Measurements from ENCODE around the gene MOGAT2. TPM values are rescaled to one million over a fixed set of nuclear protein-coding genes. Genes with fewer than 3 reads are reported as not detected.
"Not testable (repeated sequence)": the region's sequence is repeated elsewhere in the genome, so short reads cannot be mapped to it uniquely, and the experiment has no call there.

MOGAT2 gene
- total RNA-seq, 3 donors from 2014 or later (not counting 1 experiment from before 2014, with no cell fraction given), result not detected

DNA sequence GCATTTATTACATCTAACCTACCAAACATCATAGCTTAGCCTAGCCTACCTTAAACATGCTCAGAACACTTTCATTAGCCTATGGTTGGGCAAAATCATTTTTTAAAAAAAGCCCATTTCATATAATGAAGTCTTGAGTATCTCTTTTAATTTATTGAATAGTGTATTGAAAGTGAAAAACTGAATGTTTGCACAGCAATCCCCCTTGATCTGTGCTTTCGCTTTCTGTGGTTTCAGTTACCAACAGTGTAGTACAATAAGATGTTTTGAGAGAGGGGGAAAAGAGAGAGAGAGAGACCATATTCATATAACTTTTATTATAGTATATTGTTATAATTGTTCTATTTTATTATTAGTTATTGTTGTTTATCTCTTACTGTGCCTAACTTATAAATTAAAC, 40.4 kb upstream of the MOGAT2 start:
- Histone ChIP-seq H3K27me3 (ENCODE audit: control insufficient read depth, insufficient read depth, low read length) (no peaks in the 10 kb centered on the region), H3K27ac (ENCODE audit: low read length) (no peak overlapping the region), H3K9me3 (ENCODE audit: control insufficient read depth, insufficient read depth, low read length) (no peaks in the 10 kb centered on the region), H3K4me3 (ENCODE audit: low read length) (no peak overlapping the region), H3K4me1 (ENCODE audit: control insufficient read depth, insufficient read depth, low read length) (no peaks in the 10 kb centered on the region), H3K36me3 (ENCODE audit: control insufficient read depth, insufficient read depth, low read length) (no peaks in the 10 kb centered on the region)
- ATAC-seq (no peak), DNase-seq (no peak)
- intact Hi-C loops (cut with micrococcal nuclease), result no loop called here
- Mint-ChIP-seq H3K4me1 (no peaks in the 10 kb centered on the region), H3K9me3 (no peaks in the 10 kb centered on the region), H3K27ac (no peak overlapping the region), H3K27me3 (ENCODE audit: low read depth in 2 of 2) (peaks cover 18% of the 10 kb centered on the region in 2 donors), H3K4me3 (no peak overlapping the region), H3K36me3 (no peaks in the 10 kb centered on the region)
- TF ChIP-seq, protein P1, sequence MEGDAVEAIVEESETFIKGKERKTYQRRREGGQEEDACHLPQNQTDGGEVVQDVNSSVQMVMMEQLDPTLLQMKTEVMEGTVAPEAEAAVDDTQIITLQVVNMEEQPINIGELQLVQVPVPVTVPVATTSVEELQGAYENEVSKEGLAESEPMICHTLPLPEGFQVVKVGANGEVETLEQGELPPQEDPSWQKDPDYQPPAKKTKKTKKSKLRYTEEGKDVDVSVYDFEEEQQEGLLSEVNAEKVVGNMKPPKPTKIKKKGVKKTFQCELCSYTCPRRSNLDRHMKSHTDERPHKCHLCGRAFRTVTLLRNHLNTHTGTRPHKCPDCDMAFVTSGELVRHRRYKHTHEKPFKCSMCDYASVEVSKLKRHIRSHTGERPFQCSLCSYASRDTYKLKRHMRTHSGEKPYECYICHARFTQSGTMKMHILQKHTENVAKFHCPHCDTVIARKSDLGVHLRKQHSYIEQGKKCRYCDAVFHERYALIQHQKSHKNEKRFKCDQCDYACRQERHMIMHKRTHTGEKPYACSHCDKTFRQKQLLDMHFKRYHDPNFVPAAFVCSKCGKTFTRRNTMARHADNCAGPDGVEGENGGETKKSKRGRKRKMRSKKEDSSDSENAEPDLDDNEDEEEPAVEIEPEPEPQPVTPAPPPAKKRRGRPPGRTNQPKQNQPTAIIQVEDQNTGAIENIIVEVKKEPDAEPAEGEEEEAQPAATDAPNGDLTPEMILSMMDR (IDR thresholded peaks at IDR 0.05), result no peak
- WGBS (ENCODE audit: insufficient coverage), result no CpG with 5 or more reads among the region's 1 CpG

DNA sequence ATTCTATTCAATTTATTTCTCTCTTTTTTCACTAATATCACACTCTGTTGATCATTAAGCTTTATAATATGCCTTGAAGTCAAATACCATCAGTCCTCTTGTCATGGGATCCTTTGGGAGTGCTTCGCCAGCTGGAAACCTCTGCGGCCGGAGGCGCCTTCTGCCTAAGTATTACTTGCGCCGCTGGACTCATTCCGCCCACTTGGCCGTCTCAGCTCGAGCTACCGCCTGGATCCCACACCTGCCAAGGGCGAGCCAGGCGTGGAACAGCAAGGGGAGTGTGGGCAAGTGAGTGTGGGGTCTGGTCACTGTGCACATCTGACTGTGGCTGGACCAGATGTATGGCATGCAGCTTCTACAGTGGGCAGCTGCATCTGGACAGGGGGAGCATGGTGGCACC, 39.7 kb upstream of the MOGAT2 start:
- Histone ChIP-seq H3K27me3 (ENCODE audit: control insufficient read depth, insufficient read depth, low read length) (no peaks in the 10 kb centered on the region), H3K36me3 (ENCODE audit: control insufficient read depth, insufficient read depth, low read length) (no peaks in the 10 kb centered on the region), H3K9me3 (ENCODE audit: control insufficient read depth, insufficient read depth, low read length) (no peaks in the 10 kb centered on the region), H3K4me3 (ENCODE audit: low read length) (no peak overlapping the region), H3K27ac (ENCODE audit: low read length) (no peak overlapping the region), H3K4me1 (ENCODE audit: control insufficient read depth, insufficient read depth, low read length) (no peaks in the 10 kb centered on the region)
- TF ChIP-seq, protein P1 (IDR thresholded peaks at IDR 0.05), result no peak
- no peaks in the 10 kb centered on the region for H3K36me3 Mint-ChIP-seq
- H3K4me3 Mint-ChIP-seq, result no peak overlapping the region
- H3K27ac Mint-ChIP-seq, result no peak overlapping the region
- H3K9me3 Mint-ChIP-seq, result no peaks in the 10 kb centered on the region
- intact Hi-C loops (cut with micrococcal nuclease), result no loop called here
- no peaks in the 10 kb centered on the region for H3K4me1 Mint-ChIP-seq
- WGBS (ENCODE audit: insufficient coverage), result 91% methylated on average over 12 of the region's 12 CpGs
- no peak for ATAC-seq
- DNase-seq, result no peak
- peaks cover 13 to 24% of the 10 kb centered on the region in 2 donors for H3K27me3 Mint-ChIP-seq (ENCODE audit: low read depth in 2 of 2)

DNA sequence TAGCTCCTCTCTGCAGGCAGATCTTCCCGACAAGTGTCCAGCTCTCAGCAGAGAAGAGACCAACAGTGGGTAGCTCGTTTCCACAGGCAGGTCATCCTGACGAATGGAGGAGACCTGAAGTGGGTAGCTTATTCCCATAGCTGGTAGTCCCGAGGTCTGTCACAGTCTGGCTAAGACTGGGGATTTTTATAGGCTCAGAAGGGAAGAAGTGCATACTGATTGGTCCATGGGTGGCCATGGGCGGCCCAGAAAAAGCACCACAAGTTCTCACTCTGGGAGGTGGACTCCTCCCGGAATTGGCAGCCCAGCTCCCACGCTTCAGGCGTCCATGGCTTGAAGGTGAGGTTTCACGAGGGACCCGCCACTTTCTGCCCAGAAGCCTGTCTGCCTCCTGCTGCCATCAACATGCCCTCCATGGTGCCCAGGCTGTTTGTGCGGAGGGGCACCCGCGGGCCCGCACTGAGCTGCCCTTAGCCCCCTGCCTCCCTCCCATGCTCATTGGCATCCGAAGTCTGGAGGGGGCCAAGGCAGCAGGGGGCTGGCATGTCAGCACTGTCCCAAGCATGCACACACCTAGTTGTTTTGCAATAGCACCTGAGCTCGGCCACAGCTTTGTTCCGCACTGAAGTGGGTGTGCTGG, 38.9 kb upstream of the MOGAT2 start:
- 81% methylated on average over 17 of the region's 17 CpGs for WGBS (ENCODE audit: insufficient coverage)
- H3K9me3 ChIP-seq (ENCODE audit: control insufficient read depth, insufficient read depth, low read length), result no peaks in the 10 kb centered on the region
- H3K4me1 ChIP-seq (ENCODE audit: control insufficient read depth, insufficient read depth, low read length), result no peaks in the 10 kb centered on the region
- no peaks in the 10 kb centered on the region for H3K4me1 Mint-ChIP-seq
- DNase-seq (no peak), ATAC-seq (no peak)
- H3K9me3 Mint-ChIP-seq, result no peaks in the 10 kb centered on the region
- H3K36me3 ChIP-seq (ENCODE audit: control insufficient read depth, insufficient read depth, low read length), result no peaks in the 10 kb centered on the region
- H3K4me3 ChIP-seq (ENCODE audit: low read length), result no peak overlapping the region
- intact Hi-C loops (cut with micrococcal nuclease), result no loop called here
- no peaks in the 10 kb centered on the region for H3K27me3 ChIP-seq (ENCODE audit: control insufficient read depth, insufficient read depth, low read length)
- no peak overlapping the region for H3K27ac Mint-ChIP-seq
- H3K36me3 Mint-ChIP-seq, result no peaks in the 10 kb centered on the region
- peaks cover 16 to 33% of the 10 kb centered on the region in 2 donors for H3K27me3 Mint-ChIP-seq (ENCODE audit: low read depth in 2 of 2)
- H3K27ac ChIP-seq (ENCODE audit: low read length), result no peak overlapping the region
- no peak overlapping the region for H3K4me3 Mint-ChIP-seq
- TF ChIP-seq, protein P1 (IDR thresholded peaks at IDR 0.05), result no peak

DNA sequence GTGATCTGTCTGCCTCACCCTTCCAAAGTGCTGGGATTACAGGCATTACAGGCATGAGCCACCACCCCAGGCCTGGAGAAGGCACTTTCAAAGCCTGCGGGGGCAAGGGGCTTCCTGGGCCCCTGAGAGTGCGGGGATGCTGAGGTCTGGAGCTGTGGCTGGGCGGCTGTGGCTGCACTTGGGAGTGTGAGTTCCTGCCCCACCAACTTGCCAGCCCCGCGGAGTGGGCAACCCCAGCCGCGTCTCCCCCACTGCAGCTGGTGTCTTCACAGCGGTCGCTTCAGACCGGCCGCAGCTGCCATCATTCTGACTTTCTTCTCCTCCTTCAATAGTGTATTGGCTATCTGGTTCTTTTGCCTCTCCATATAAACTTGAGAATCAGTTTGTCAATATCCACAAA, 38.1 kb upstream of the MOGAT2 start:
- no peak overlapping the region for H3K27ac Mint-ChIP-seq
- no peak overlapping the region for H3K4me3 Mint-ChIP-seq
- intact Hi-C loops (cut with micrococcal nuclease), result no loop called here

DNA sequence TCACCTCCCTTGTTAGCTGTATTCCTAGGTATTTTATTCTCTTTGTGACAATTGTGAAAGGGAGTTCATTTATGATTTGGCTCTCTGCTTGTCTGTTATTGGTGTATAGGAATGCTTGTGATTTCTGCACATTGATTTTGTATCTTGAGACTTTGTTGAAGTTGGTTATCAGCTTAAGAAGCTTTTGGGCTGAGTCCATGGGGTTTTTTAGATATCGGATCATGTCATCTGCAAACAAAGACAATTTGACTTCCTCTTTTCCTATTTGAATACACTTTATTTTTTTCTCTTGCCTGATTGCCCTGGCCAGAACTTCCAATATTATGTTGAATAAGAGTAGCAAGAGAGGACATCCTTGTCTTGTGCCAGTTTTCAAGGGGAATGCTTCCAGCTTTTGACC, 33.8 kb upstream of the MOGAT2 start:
- H3K9me3 ChIP-seq (ENCODE audit: control insufficient read depth, insufficient read depth, low read length); H3K27ac Mint-ChIP-seq; H3K4me3 ChIP-seq (ENCODE audit: low read length); H3K27ac ChIP-seq (ENCODE audit: low read length); DNase-seq; H3K4me3 Mint-ChIP-seq; ATAC-seq; H3K4me1 Mint-ChIP-seq; H3K27me3 ChIP-seq (ENCODE audit: control insufficient read depth, insufficient read depth, low read length); H3K36me3 ChIP-seq (ENCODE audit: control insufficient read depth, insufficient read depth, low read length); H3K4me1 ChIP-seq (ENCODE audit: control insufficient read depth, insufficient read depth, low read length); intact Hi-C loops (cut with micrococcal nuclease): not testable (repeated sequence)
- WGBS (ENCODE audit: insufficient coverage), result no CpG with 5 or more reads among the region's 1 CpG
- Mint-ChIP-seq H3K27me3 (ENCODE audit: low read depth in 2 of 2) (peaks cover 40 to 48% of the 10 kb centered on the region in 2 donors), H3K36me3 (peaks cover 17% of the 10 kb centered on the region), H3K9me3 (peaks cover 7 to 16% of the 10 kb centered on the region in 2 donors)

More for the DNA sequence above, 38.1 kb upstream of the MOGAT2 start:
- ATAC-seq (no peak), DNase-seq (no peak)
- Mint-ChIP-seq H3K4me1 (no peaks in the 10 kb centered on the region), H3K9me3 (peaks cover 0 to under 1% of the 10 kb centered on the region in 2 donors), H3K36me3 (peaks cover under 1% of the 10 kb centered on the region), H3K27me3 (ENCODE audit: low read depth in 2 of 2) (peaks cover 22 to 39% of the 10 kb centered on the region in 2 donors)
- no peaks in the 10 kb centered on the region for H3K36me3 ChIP-seq (ENCODE audit: control insufficient read depth, insufficient read depth, low read length)
- H3K9me3 ChIP-seq (ENCODE audit: control insufficient read depth, insufficient read depth, low read length), result no peaks in the 10 kb centered on the region
- H3K4me1 ChIP-seq (ENCODE audit: control insufficient read depth, insufficient read depth, low read length), result no peaks in the 10 kb centered on the region
- H3K27me3 ChIP-seq (ENCODE audit: control insufficient read depth, insufficient read depth, low read length), result no peaks in the 10 kb centered on the region
- TF ChIP-seq, protein P1 (IDR thresholded peaks at IDR 0.05), result no peak
- 91% methylated on average over 11 of the region's 11 CpGs for WGBS (ENCODE audit: insufficient coverage)
- H3K27ac ChIP-seq (ENCODE audit: low read length), result no peak overlapping the region
- H3K4me3 ChIP-seq (ENCODE audit: low read length), result no peak overlapping the region
